ENCODE results near the gene DMRTC2. TPM values are rescaled to one million over a fixed set of nuclear protein-coding genes. Genes with fewer than 3 reads are reported as not detected.

The DMRTC2 gene
- total and polyA plus RNA-seq, 9 of the 15 experiments (the other 6 are each of a cell fraction or from before 2014, with no cell fraction given) = 0.03 TPM; not detected in 8

DNA sequence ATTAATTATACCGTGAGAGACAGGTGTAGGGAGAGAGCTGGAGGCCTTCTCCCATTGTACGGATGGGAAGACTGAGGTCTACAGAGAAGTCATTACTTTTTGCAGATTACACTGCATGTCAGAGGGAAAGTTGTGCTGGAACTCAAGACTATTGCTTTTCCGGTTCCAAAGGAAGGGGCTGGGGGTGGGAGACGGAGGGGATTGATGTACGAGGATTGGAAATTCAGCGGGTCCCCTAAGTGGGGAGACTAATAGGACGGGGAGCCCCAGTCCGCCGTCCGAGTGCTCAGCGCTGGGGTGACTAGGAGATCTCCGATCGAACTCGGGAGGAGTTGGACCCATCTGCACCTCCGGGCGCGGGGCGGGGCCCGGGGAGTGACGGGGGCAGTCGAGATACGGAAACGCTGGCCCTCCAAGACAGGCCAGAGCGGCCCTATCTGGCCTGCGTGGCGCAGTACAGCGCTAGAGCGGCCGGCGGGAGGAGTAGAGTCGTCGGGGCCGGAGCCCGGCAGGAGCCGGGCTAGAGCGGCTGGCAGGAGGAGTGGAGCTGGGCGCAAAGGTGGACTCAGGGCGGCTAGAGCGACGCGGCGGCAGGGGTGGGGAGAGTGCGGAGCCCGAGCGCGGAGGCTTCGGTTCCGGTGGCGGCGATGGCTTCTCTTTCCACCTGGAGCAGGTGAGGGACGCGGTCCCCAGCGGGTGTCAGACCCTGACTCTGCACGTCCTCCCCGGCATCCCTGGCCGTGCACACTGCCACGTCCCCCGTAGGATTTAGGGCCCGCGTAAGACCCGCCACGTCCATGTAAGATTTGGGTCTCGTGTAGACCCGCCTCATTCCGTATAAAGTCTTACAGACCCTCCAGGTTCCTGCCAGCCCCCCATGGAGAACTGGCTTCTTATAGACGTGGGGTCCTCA, 39.2 kb downstream of the DMRTC2 start (continued):
- TF ChIP-seq NR2C2 (CRISPR knock-in tag; IDR thresholded peaks at IDR 0.05) (peak; percentile 25; the same call in 1 of the 2 replicates), NR2C2 (tag; IDR thresholded peaks at IDR 0.05) (peak; percentile 75; the same call in 1 of the 2 replicates), ZNF41 (CRISPR knock-in tag; conservative IDR thresholded peaks at IDR 0.05) (no peak), PURB (CRISPR knock-in tag; IDR thresholded peaks at IDR 0.05; ENCODE audit: low read depth) (no peak), ARID2 (IDR thresholded peaks at IDR 0.05) (no peak), MTA3 (IDR thresholded peaks at IDR 0.05; ENCODE audit: borderline replicate concordance) (peak; percentile 69; the same call in 1 of the 2 replicates)
- TF ChIP-seq, protein P1, sequence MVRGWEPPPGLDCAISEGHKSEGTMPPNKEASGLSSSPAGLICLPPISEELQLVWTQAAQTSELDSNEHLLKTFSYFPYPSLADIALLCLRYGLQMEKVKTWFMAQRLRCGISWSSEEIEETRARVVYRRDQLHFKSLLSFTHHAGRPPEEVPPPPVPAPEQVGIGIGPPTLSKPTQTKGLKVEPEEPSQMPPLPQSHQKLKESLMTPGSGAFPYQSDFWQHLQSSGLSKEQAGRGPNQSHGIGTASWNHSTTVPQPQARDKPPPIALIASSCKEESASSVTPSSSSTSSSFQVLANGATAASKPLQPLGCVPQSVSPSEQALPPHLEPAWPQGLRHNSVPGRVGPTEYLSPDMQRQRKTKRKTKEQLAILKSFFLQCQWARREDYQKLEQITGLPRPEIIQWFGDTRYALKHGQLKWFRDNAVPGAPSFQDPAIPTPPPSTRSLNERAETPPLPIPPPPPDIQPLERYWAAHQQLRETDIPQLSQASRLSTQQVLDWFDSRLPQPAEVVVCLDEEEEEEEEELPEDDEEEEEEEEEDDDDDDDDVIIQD (CRISPR knock-in tag; IDR thresholded peaks at IDR 0.05) = 0 out of 2 replicates have a peak, but pooled peaks have one; percentile 61
- TF ChIP-seq, protein P2, sequence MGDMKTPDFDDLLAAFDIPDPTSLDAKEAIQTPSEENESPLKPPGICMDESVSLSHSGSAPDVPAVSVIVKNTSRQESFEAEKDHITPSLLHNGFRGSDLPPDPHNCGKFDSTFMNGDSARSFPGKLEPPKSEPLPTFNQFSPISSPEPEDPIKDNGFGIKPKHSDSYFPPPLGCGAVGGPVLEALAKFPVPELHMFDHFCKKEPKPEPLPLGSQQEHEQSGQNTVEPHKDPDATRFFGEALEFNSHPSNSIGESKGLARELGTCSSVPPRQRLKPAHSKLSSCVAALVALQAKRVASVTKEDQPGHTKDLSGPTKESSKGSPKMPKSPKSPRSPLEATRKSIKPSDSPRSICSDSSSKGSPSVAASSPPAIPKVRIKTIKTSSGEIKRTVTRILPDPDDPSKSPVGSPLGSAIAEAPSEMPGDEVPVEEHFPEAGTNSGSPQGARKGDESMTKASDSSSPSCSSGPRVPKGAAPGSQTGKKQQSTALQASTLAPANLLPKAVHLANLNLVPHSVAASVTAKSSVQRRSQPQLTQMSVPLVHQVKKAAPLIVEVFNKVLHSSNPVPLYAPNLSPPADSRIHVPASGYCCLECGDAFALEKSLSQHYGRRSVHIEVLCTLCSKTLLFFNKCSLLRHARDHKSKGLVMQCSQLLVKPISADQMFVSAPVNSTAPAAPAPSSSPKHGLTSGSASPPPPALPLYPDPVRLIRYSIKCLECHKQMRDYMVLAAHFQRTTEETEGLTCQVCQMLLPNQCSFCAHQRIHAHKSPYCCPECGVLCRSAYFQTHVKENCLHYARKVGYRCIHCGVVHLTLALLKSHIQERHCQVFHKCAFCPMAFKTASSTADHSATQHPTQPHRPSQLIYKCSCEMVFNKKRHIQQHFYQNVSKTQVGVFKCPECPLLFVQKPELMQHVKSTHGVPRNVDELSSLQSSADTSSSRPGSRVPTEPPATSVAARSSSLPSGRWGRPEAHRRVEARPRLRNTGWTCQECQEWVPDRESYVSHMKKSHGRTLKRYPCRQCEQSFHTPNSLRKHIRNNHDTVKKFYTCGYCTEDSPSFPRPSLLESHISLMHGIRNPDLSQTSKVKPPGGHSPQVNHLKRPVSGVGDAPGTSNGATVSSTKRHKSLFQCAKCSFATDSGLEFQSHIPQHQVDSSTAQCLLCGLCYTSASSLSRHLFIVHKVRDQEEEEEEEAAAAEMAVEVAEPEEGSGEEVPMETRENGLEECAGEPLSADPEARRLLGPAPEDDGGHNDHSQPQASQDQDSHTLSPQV (IDR thresholded peaks at IDR 0.05) = no peak
- TF ChIP-seq, protein P3, sequence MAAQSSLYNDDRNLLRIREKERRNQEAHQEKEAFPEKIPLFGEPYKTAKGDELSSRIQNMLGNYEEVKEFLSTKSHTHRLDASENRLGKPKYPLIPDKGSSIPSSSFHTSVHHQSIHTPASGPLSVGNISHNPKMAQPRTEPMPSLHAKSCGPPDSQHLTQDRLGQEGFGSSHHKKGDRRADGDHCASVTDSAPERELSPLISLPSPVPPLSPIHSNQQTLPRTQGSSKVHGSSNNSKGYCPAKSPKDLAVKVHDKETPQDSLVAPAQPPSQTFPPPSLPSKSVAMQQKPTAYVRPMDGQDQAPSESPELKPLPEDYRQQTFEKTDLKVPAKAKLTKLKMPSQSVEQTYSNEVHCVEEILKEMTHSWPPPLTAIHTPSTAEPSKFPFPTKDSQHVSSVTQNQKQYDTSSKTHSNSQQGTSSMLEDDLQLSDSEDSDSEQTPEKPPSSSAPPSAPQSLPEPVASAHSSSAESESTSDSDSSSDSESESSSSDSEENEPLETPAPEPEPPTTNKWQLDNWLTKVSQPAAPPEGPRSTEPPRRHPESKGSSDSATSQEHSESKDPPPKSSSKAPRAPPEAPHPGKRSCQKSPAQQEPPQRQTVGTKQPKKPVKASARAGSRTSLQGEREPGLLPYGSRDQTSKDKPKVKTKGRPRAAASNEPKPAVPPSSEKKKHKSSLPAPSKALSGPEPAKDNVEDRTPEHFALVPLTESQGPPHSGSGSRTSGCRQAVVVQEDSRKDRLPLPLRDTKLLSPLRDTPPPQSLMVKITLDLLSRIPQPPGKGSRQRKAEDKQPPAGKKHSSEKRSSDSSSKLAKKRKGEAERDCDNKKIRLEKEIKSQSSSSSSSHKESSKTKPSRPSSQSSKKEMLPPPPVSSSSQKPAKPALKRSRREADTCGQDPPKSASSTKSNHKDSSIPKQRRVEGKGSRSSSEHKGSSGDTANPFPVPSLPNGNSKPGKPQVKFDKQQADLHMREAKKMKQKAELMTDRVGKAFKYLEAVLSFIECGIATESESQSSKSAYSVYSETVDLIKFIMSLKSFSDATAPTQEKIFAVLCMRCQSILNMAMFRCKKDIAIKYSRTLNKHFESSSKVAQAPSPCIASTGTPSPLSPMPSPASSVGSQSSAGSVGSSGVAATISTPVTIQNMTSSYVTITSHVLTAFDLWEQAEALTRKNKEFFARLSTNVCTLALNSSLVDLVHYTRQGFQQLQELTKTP (IDR thresholded peaks at IDR 0.05; ENCODE audit: low read depth in 1 of 2, partially characterized antibody in 2 of 2) = peak in 1 of 2 experiments; percentile 56
